GM21529 (cell line): Measurements from ENCODE around the gene FAM120AOS.

ENCODE experiments used
- ATAC-seq: cut with Tn5 transposase; IDR thresholded peaks from one replicate; pipeline ENCODE4 v1.9.1; 2021; ENCODE audit not compliant: unreplicated experiment

Gene FAM120AOS

DNA sequence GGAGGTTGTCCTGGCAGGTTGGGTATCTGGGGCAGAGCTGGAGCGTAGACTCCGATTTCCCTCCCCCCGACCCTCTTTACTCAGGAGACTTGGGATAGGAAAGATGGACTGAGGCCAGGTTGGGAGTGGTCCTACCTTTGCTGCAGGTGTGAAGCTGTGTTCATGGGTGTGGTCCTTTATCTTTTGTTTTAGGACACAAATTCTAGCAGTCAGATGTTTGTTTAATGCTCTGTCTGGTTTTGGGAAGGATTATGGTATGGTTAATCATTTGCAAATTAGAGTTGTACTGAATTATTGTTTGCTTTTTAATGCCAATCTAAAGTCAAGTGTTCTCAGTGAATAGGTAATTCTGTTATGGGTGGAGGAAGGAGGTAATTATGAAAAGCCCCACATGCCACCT lies 14.1 kb upstream of the FAM120AOS start:
- ATAC-seq: no peak

DNA sequence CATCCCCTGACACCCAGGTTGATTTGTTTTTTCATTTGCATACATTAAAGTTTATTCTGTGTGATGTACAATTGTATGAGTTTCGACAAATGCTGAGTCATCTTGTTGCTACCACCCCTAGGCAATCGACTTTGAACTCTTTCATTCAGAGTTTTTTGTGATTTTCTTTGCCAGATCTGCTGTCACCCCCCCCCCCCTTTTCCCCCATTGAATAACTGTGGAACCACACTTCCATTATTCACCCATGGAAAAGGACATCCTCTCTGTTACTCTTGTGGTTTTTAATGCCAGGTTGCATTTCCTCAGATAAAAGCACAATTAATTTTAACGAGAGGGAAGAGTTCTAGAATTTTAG lies 13.7 kb upstream of the FAM120AOS start:
- no peak for ATAC-seq

DNA sequence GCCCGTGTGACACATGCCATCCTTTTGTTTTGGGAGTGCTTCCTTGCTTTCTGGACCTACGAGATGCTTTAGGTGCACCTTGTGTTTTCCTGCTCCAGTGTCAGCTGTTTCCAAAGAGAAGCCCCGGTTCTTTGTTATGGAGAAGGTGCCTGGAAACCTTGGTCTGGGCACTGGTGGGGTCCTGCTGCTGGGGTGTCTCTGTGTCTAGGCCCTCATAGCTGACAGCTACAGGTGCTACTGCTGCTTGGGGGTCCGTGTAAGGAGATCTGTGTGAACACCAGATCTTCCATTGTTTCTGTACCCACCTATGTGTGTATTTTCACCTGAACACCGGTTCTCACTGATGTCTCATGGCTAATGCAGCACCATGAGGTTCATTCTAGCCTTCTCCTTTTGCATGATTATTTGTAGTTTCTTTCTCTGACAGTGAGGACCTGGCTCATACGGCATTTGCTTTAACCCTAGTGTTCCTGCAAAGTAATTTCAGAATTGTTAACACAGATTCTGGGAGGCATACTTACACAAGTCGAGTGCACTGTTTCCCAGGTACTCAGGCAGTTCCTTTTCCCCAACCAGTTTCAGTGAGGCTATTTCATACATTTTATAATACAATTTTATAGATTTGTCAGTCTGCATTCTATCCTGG lies 13.2 kb upstream of the FAM120AOS start:
- ATAC-seq: no peak

DNA sequence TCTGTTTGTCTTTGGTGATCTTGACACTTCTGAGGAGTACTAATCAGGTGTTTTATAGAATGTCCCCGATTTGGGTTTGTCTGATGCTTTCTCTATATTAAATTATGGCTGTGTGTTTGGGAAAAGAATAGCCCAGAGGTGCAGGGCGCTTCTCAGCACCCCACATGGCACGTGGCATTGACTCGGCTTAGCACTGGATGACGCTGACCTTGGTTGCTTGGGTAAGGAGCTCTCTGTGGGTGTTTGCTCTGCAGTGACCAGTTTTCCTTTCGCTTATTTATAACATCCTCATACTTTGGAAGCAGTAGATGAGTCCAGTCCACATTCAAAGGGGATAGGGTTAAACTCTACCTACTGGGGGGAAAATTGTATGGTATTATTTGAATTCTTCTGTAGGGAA lies 12.5 kb upstream of the FAM120AOS start:
- no peak for ATAC-seq

DNA sequence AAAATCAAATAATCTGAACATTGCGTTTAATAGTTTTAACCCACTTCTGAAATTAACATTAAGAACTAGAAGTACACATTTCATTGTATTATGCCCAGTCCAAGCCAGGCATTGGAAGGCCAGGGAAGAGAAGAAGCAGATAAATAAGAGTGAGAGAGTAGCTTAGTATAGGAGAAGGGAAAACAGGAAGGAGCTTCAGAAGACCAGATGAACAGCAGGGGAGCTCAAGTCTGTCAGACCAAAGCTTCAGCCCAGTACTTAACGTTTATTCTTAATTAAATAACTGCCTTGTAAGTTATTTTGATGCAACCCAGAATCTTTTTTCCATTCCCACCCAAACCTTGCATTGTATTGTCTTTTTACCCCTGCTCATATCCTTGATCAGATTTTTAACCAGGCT lies 11.5 kb upstream of the FAM120AOS start:
- ATAC-seq: no peak

DNA sequence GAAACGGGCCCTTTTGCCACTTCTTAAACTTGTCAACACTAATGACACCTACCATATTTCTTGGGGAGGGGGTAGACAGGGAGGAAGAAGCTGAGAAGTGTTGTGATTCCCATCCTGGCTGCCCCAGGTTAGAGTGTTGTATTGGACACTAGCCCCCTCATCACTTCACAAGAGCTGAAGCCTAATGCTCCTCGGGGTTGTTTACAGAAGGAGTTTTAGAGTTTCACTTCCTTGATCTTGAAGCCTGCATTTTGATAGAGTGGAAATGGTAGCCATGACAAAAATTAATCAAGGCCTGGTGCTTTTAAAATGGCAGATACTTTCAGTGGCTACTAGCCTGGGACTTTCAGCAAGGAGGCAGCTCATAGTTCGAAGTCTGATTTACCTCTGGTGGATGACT lies 11.0 kb upstream of the FAM120AOS start:
- ATAC-seq: no peak

DNA sequence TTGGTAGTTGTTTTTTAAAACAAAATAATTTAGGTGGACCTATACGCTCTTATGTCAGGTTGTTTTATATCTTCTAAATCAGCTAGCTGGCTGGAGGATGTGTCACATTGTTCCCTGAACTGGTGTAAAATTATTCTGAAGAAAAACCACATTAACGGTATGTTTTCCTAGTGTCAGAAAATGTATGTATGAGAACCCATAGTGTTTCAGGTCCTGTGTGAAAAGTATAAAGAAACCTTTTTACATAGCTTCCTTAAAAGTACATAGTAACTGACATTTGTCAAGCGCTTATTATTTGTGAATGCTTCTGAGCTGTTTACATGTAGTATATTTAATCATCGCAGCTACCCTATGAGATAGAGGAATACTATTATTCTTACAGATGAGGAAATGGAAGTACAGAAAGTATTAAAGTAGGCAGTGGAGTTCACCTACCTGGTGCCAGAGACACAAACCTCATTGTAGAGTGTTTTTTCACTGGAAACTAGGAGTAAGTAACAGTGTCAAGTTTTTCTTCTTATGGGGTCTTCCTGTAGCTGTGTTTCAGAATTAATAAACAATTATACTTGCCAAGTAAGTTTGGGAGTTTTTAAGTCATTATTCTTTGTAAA lies 10.4 kb upstream of the FAM120AOS start:
- ATAC-seq: no peak

DNA sequence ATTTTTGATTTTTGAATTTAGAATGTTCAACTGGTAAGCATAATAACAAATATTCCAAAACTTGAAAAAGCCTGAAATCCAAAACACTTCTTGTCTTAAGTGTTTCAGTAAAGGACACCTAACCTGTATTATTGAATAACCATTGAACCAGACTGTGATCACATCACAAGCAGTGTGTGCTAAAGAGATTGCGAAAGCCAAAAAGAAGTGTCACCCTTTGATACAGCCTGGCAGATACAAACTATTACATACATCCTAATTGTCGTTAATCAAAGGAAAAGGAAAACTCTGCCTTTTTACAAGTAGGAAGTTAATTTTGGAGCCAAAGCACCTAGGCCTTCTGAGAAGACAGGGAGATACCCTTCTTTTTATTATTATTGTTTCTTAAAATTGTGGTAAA lies 8.4 kb upstream of the FAM120AOS start:
- ATAC-seq: no peak

DNA sequence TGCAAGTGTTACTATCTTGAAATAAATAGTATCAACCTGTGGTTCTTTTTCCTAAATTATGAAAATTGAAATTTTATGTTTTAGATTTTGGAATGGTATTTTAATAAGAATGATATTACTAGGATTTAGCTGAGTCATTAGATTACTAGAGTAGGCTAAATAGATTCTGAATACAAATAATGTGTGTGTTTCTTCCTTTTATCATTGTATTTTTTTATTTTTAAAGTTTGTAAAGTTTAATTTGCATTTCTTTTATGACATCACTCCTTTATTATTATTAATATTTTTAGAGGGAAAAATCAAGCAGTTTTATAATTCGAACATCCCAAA lies 8.0 kb upstream of the FAM120AOS start:
- ATAC-seq: no peak

DNA sequence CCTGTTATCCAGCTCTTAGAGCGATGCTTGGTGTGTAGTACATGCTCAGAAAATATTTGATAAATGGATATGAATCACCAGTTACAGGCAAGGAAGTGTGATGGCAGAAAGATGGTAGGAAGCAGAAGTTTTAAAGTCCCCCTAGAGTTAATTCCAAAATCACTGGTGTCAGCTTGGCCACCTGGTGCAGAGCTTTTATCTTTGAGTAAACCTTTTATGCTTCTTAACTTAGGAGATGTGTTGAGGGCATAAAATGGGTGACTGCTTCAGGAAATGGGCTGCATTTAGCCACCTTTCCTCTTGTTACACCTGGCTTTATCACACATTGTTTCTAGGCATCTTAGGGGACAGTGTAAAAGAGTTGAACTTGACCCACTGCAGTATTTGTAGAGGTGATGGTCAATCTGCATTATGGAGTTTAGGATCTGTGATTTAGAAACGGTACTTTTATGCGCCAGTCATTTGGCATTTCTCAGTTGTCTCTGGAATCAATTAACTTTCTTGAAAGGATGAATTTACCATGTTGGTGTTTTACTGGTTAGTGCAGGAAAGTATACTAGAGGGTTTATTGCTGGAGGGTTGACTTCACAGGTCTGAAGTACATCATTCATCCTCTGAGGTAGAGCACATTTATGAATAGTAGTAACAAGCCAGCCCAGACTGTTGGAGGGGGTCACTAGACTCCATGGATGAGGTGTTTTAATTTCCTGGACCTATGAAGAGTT lies 7.5 kb upstream of the FAM120AOS start:
- no peak for ATAC-seq

DNA sequence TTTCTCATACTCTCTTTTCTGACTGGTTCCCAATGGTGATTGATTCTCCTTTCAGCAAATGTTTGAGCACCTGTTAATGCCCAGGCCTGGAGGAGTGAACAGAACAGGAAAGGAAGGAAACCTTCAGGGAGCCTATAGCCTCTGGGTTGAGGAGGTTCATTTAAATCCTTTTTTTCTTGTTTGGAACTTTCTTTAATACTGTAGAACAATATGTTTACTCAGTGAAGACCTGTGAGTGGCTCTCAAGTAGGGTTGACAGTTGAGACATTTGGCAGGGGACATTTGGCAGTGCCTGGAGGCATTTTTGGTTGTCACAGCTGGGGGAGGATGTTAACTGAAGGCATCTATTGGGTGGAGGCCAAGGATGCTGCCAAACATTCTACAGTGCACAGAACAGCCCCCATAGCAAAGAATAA lies 6.1 kb upstream of the FAM120AOS start:
- ATAC-seq: no peak

DNA sequence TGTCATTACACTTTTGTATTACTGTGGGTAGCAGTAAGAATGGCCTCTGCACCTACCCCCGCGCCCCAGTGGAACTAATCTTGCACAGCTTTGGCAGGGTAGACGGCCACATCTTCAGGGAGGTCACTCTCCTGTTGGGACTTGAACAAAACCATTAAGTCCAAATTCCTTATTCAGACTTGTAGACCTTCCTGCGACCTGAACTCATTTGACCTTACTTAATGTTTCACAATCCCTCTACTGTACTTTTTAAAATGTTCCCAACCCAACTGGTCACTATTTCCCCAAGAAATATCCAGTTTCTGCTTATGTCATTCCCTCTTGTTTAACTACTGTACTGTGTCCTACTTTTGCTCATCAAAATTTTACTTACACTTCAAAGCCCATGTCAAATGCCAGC lies 5.3 kb upstream of the FAM120AOS start:
- no peak for ATAC-seq

DNA sequence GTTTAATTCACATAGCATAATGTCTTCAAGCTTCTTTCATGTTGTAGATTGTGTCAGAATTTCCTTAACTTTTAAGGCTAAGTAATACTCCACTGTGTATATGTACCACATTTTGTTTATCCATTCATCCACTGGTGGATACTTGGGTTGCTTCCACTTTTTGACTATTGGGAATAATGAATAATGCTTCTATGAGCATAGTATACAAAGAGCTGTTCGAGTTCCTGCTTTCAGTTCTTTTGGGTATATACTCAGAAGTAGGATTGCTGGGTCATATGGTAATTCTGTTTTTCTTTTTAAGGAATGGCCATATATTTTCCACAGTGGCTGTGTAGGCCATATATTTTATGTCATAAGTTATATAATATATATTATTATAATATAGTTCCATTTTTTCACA lies 3.6 kb upstream of the FAM120AOS start:
- ATAC-seq: no peak

DNA sequence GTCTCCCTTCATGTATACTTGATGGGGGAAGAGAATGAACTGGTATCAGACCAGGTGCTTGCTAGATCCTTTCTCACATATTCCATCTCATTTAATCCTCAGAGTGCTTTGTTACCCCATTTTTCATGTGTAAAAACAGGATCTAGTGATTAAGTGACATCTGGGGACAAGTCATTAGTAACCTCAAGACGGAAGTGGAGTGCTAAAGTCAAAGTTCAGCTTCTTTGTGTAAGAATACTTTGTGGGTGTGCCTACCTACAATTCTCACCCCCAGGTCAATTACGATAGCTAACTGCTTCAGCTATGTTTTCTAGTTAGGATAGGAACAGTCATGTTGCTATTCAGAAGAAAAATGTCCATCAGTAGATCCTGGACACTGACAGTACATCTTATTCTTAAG lies 3.1 kb upstream of the FAM120AOS start:
- no peak for ATAC-seq

DNA sequence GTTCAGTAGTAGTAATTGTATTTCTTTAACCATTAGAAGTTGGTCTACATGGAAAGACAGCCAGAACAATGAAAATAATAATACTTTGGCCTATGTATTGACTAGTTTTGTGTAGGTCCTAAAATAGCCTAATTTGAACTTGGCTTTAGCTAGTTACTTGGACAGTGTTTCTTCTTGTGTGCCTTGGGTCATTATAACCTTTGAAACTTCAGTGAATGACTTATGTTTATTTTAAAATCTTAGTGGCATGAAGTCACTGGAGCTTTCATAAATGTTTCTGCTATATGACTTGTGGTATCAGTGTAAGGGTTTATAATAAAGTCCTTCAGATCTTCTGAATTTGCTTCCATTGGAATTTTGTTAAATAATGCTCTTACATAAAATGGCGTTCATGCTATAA lies 2.6 kb upstream of the FAM120AOS start:
- ATAC-seq: no peak

DNA sequence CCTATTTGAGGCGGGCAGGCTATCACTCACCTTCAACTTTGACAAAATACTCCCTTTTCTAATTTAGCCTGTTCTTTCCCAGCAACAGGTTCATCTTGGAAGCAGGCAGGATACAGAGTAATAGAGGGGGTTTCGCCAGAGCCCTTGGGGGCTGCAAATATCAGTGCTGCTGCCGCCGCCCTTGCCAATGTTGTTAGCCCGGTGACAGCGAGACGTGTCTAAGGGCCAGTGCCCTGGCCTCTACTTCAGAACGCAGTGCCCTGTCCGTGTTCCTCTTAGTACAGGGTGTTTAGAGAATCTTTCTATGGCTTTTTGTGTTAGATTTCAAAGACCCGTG lies 703 bp downstream of the FAM120AOS start:
- no peak for ATAC-seq

DNA sequence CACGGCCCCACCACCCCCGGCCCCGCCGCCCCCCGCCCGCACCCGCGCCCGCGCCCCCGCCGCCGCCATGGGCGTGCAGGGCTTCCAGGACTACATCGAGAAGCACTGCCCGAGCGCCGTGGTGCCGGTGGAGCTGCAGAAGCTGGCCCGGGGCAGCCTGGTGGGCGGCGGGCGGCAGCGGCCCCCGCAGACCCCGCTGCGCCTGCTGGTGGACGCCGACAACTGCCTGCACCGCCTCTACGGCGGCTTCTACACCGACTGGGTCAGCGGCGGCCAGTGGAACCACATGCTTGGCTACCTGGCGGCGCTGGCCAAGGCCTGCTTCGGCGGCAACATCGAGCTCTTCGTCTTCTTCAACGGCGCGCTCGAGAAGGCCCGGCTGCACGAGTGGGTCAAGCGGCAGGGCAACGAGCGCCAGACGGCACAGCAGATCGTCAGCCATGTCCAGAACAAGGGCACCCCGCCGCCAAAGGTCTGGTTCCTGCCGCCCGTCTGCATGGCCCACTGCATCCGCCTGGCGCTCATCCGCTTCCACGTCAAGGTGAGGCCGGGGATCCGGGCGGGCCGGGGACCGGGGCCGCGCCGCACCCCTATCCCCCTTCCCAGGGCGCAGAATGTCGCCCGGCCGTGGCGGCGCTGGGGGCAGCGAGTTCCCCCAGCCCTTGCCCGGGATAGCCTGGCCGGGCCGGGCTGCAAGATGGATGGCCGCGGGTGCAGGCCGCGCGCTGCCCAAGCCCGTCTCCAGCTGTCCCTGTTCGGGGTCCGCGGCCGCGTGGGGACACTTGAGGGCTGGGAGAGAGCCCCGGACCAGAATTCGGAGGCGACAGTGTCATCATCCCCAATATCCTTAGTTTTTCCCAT lies 1.3 kb downstream of the FAM120AOS start:
- ATAC-seq: peak; percentile 14

DNA sequence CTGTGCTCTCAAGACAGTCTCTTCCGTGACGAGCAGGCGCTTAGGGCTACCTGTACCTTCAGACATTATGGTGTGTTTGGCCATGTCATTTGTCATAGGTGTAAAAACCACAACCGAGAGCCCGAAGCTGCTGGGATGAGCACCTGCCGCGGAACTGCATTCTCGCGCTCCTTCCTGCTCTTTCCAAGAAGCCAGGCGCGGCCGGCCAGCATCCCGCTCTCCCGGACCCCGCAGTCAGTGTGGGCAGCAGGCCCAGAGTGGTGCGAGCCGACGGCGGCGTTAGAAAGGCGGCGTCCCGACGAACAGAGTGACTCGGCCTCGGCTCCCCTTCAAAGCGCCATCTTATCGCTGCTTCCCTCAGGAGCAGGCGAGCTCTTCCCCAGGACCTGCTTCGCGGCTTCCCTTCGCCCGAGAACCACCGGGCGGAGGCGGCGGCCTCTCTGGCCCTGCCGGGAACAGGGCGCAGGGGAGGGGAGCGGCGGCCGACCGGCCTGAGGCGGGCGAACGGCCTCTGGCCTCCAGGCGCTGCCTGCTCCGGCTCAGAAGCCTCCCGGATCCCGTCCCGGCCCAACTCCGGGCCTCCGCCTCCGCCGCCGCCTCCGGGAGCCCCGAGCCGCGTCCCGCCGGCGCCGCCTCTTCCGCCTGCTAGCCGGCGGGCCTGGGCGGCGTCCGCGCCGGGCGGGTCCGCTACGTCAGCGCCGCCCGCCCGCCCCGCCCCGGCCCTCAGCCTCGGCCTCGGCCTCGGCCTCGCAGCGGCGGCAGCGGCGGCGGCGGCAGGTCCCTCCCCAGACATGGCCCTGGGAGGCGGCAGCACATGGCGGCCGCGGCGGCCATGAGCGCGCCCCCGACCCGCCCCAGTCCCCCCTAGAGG lies 2.2 kb downstream of the FAM120AOS start, which contains the start of gene FAM120A:
TSS of gene FAM120A (plus strand) at position 741 of the 871 bp plus-strand sequence. CDS start 231 bp downstream, outside the sequence.
- ATAC-seq: peak; percentile 63

DNA sequence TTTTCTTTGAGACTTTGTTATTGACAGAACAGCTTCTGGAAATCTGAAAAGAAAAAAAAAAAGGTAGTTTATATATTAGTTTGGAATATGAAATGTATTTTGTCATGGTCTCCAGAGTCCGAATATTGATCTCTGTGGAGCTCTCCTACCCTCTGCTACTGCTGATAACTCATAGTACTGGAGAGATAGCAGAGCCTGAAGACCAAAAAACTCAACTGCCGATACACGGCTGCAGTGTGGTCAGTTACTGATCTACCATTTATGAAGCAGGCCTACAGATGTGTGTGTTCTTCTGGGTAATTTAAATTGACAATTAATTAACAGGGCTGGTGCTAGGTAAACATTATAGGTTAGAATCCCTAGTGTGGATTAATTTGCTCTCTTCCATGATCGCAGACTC lies 5.7 kb downstream of the FAM120AOS start:
- ATAC-seq: no peak

DNA sequence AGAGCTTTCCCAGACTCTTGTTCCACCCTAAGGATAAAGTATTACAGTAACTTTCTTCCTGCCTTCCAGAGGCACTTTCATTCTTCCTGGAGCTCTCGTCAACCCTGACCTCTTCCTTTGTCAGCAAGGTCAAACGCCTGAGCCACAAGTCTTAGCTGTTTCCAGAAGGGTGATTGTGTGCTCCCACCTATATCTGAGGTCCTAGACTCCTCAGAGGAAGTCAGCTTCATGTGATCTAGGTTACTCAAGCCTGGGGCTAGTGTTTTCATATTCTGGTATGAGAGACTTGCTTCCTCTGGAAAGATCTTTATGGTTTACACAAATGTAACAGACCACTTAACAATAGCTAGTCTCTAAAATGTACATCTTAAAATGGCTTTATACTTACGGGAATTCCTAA lies 7.3 kb downstream of the FAM120AOS start:
- ATAC-seq: no peak
